ENCODE measurements around the gene SPDYE2B.
"Not testable (repeated sequence)": the region's sequence is repeated elsewhere in the genome, so short reads cannot be mapped to it uniquely, and the experiment has no call there.

- TF ChIP-seq CTCF (IDR thresholded peaks at IDR 0.05); POLR2AphosphoS5 (IDR thresholded peaks at IDR 0.05; ENCODE audit: insufficient read depth in 1 of 2, low read depth in 1 of 2); POLR2A (IDR thresholded peaks at IDR 0.05): not testable (repeated sequence)
These were observed 2.3 kb upstream of the SPDYE2B start for GRCh38 chr7:102647813-102648212.

Data from vagina (tissue), 2 donors.